WTC11 (cell line): ENCODE measurements around the gene NFKBIE. TPM values are rescaled to one million over a fixed set of nuclear protein-coding genes. Genes with fewer than 3 reads are reported as not detected.

Source experiments
- ATF1 ChIP-seq: sonication (generic); formaldehyde crosslinking; IDR thresholded peaks from 2 replicates; pipeline ENCODE4 v1.8.1; 2023; ENCODE audit warnings: mild to moderate bottlenecking, moderate library complexity, missing genetic modification reagents
- CDX4 ChIP-seq: fragments of 250-450 bp; sonication (Bioruptor Pico); IDR thresholded peaks from 2 replicates; pipeline ENCODE4 v1.9.0; 2021; ENCODE audit warnings: moderate library complexity, mild to moderate bottlenecking, inconsistent platforms, borderline replicate concordance
- CREB1 ChIP-seq: sonication (generic); formaldehyde crosslinking; IDR thresholded peaks from 2 replicates; pipeline ENCODE4 v1.8.0; 2023; ENCODE audit warnings: mild to moderate bottlenecking, missing genetic modification reagents
- E2F4 ChIP-seq: sonication (generic); formaldehyde crosslinking; IDR thresholded peaks from 2 replicates; pipeline ENCODE4 v1.8.1; 2022; ENCODE audit warnings: low read depth, mild to moderate bottlenecking, moderate library complexity, missing genetic modification reagents, borderline replicate concordance
- FOXP1 ChIP-seq: sonication (generic); formaldehyde crosslinking; IDR thresholded peaks from 2 replicates; pipeline ENCODE4 v1.8.0; 2022; ENCODE audit warnings: missing genetic modification reagents, mild to moderate bottlenecking, moderate library complexity, borderline replicate concordance
- FOXP4 ChIP-seq: sonication (generic); formaldehyde crosslinking; IDR thresholded peaks from 2 replicates; pipeline ENCODE4 v1.8.0; 2022; ENCODE audit warnings: mild to moderate bottlenecking, missing genetic modification reagents
- HMGXB4 ChIP-seq: sonication (generic); formaldehyde crosslinking; IDR thresholded peaks from 2 replicates; pipeline ENCODE4 v1.8.1; 2023; ENCODE audit warnings: mild to moderate bottlenecking, moderate library complexity, missing genetic modification reagents
- IRF1 ChIP-seq: sonication (generic); formaldehyde crosslinking; IDR thresholded peaks from 2 replicates; pipeline ENCODE4 v1.8.0; 2023; ENCODE audit warnings: missing genetic modification reagents
- JUN ChIP-seq: sonication (generic); formaldehyde crosslinking; IDR thresholded peaks from 2 replicates; pipeline ENCODE4 v1.8.0; 2023; ENCODE audit warnings: mild to moderate bottlenecking, missing genetic modification reagents
- MLX ChIP-seq: sonication (generic); formaldehyde crosslinking; IDR thresholded peaks from 2 replicates; pipeline ENCODE4 v1.8.1; 2023; ENCODE audit warnings: mild to moderate bottlenecking, missing genetic modification reagents, moderate library complexity
- NFATC4 ChIP-seq: fragments of 250-450 bp; sonication (Bioruptor Pico); IDR thresholded peaks from 2 replicates; pipeline ENCODE4 v1.9.0; 2021; ENCODE audit warnings: mild to moderate bottlenecking
- OVOL2 ChIP-seq: fragments of 250-450 bp; sonication (Bioruptor Pico); IDR thresholded peaks from 2 replicates; pipeline ENCODE4 v1.9.0; 2021; ENCODE audit warnings: mild to moderate bottlenecking, borderline replicate concordance
- PREB ChIP-seq: sonication (generic); formaldehyde crosslinking; IDR thresholded peaks from 2 replicates; pipeline ENCODE4 v1.8.1; 2022; ENCODE audit warnings: mild to moderate bottlenecking, missing genetic modification reagents, moderate library complexity, borderline replicate concordance
- RELA ChIP-seq: sonication (generic); formaldehyde crosslinking; IDR thresholded peaks from 2 replicates; pipeline ENCODE4 v1.8.1; 2022; ENCODE audit warnings: missing genetic modification reagents, mild to moderate bottlenecking, borderline replicate concordance
- TEAD1 ChIP-seq: sonication (generic); formaldehyde crosslinking; IDR thresholded peaks from 2 replicates; pipeline ENCODE4 v1.8.0; 2022; ENCODE audit warnings: mild to moderate bottlenecking, missing genetic modification reagents
- TP53 ChIP-seq: sonication (generic); formaldehyde crosslinking; IDR thresholded peaks from 2 replicates; pipeline ENCODE4 v1.8.1; 2023; ENCODE audit warnings: mild to moderate bottlenecking, missing genetic modification reagents
- USF1 ChIP-seq: sonication (generic); formaldehyde crosslinking; IDR thresholded peaks from 2 replicates; pipeline ENCODE4 v1.8.0; 2022; ENCODE audit warnings: mild to moderate bottlenecking, missing genetic modification reagents
- ZNF317 ChIP-seq: sonication (generic); formaldehyde crosslinking; IDR thresholded peaks from 2 replicates; pipeline ENCODE4 v1.8.1; 2023; ENCODE audit warnings: low read depth, mild to moderate bottlenecking, moderate library complexity, missing genetic modification reagents, borderline replicate concordance
- ZNF396 ChIP-seq: fragments of 250-450 bp; sonication (Bioruptor Pico); IDR thresholded peaks from 2 replicates; pipeline ENCODE4 v1.8.0; 2021; ENCODE audit warnings: mild to moderate bottlenecking, moderate library complexity, borderline replicate concordance
- ZNF532 ChIP-seq: fragments of 250-450 bp; sonication (Bioruptor Pico); IDR thresholded peaks from 2 replicates; pipeline ENCODE4 v1.9.0; 2021; ENCODE audit warnings: mild to moderate bottlenecking, borderline replicate concordance
- total RNA-seq: library from RNA; stranded (reverse); gene quantifications from 3 replicates; pipeline ENCODE4 v1.2.3, GENCODE V29; 2021

Gene NFKBIE
- total RNA-seq, 1 experiment from 2014 or later, result 10.3 TPM

- TF ChIP-seq PREB (no peak), ZNF532 (CRISPR knock-in tag) (no peak), RELA (CRISPR knock-in tag) (peak; percentile 73; the same call in 1 of the 2 replicates), TEAD1 (CRISPR knock-in tag) (no peak), ZNF396 (CRISPR knock-in tag) (no peak), IRF1 (no peak), JUN (no peak), CDX4 (CRISPR knock-in tag) (no peak), ZNF317 (CRISPR knock-in tag) (no peak), USF1 (CRISPR knock-in tag) (no peak), MLX (CRISPR knock-in tag) (peak; percentile 56; the same call in 1 of the 2 replicates), FOXP1 (peak; percentile 88), FOXP4 (CRISPR knock-in tag) (0 out of 2 replicates have a peak, but pooled peaks have one; percentile 1), OVOL2 (no peak), HMGXB4 (CRISPR knock-in tag) (peak; percentile 18; the same call in 1 of the 2 replicates), TP53 (CRISPR knock-in tag) (peak; percentile 89), NFATC4 (no peak), E2F4 (CRISPR knock-in tag) (peak; percentile 82), CREB1 (0 out of 2 replicates have a peak, but pooled peaks have one; percentile 41), ATF1 (no peak)
Observed at GRCh38 chr6:44297063-44298038, 32.0 kb upstream of the NFKBIE start (continued).
